Globus pallidus (tissue), 1 donor: ENCODE data around the gene TNXB.

Source experiments
- DNase-seq: peaks from one replicate; pipeline ENCODE4 v3.0.0-alpha.2; 2015; ENCODE audit warnings: low spot score

The TNXB gene, protein sequence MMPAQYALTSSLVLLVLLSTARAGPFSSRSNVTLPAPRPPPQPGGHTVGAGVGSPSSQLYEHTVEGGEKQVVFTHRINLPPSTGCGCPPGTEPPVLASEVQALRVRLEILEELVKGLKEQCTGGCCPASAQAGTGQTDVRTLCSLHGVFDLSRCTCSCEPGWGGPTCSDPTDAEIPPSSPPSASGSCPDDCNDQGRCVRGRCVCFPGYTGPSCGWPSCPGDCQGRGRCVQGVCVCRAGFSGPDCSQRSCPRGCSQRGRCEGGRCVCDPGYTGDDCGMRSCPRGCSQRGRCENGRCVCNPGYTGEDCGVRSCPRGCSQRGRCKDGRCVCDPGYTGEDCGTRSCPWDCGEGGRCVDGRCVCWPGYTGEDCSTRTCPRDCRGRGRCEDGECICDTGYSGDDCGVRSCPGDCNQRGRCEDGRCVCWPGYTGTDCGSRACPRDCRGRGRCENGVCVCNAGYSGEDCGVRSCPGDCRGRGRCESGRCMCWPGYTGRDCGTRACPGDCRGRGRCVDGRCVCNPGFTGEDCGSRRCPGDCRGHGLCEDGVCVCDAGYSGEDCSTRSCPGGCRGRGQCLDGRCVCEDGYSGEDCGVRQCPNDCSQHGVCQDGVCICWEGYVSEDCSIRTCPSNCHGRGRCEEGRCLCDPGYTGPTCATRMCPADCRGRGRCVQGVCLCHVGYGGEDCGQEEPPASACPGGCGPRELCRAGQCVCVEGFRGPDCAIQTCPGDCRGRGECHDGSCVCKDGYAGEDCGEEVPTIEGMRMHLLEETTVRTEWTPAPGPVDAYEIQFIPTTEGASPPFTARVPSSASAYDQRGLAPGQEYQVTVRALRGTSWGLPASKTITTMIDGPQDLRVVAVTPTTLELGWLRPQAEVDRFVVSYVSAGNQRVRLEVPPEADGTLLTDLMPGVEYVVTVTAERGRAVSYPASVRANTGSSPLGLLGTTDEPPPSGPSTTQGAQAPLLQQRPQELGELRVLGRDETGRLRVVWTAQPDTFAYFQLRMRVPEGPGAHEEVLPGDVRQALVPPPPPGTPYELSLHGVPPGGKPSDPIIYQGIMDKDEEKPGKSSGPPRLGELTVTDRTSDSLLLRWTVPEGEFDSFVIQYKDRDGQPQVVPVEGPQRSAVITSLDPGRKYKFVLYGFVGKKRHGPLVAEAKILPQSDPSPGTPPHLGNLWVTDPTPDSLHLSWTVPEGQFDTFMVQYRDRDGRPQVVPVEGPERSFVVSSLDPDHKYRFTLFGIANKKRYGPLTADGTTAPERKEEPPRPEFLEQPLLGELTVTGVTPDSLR (N-terminal part only)

DNA sequence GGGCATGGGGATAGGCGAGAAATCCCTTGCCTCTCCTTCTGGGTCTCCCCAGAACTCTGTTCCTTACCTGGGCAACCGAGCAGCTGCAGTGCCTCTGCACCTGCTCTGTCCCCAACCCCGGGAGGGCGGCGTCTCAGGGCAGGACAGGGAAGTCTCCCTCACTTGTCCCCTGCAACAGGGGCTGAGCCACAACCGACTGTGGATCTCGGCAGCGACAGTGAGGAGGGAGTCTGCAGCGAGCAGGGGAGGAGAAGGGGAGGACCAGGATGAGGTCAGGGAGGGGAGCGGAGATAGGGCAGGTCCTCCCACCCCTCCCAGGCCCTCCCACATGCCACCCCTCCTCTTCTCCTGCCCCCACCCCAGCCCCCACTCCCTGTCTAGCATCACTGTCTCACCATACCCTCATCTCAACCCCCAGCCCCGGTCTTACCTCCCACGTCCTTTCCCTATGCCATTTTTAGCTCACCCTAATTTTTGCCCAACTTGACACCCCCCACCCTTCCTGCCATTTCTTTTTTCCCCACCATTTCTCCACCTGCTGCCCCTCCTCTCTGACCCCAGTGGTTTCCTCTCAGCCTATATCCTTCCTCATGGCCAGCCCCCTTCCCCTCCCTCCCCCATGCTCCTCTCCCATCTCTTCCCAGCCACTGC lies at the start of gene TNXB:
TSS of gene TNXB (minus strand) at position 225 of the 651 bp plus-strand sequence. CDS start 11,140 bp downstream, outside the sequence.
- DNase-seq, result no peak

DNA sequence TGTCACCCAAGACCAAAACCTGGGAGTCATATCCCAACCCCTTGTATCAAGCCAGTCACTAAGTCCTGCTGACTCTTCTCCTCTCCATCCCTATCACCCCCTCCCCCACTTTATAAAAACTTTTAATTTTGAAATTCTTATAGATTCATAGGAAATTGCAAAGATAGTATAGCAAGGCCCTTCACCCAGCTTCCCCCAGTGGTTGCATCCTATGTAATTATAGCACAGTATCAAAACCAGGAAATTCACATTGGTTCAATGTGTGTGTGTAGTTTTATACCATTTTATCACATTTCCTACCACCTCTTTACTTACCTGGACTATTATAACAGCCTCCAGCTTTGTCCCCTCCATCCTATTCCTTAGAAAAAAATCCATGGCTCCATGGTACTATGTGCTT lies 48.9 kb upstream of the TNXB start:
- DNase-seq, result no peak

DNA sequence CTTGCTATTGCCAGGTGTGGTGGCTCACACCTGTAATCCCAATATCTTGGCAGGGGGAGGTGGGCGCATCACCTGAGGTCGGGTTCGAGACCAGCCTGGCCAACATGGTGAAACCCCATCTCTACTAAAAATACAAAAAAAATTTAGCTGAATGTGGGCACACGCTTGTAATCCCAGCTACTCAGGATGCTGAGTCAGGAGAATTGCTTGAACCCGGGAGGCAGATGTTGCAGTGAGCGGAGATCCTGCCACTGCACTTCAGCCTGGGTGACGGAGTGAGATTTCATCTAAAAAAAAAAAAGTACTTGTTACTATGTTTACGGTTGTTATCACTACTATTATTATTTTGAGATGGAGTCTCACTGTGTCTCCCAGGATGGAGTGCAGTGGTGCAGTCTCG lies 47.8 kb upstream of the TNXB start:
- DNase-seq, result no peak

DNA sequence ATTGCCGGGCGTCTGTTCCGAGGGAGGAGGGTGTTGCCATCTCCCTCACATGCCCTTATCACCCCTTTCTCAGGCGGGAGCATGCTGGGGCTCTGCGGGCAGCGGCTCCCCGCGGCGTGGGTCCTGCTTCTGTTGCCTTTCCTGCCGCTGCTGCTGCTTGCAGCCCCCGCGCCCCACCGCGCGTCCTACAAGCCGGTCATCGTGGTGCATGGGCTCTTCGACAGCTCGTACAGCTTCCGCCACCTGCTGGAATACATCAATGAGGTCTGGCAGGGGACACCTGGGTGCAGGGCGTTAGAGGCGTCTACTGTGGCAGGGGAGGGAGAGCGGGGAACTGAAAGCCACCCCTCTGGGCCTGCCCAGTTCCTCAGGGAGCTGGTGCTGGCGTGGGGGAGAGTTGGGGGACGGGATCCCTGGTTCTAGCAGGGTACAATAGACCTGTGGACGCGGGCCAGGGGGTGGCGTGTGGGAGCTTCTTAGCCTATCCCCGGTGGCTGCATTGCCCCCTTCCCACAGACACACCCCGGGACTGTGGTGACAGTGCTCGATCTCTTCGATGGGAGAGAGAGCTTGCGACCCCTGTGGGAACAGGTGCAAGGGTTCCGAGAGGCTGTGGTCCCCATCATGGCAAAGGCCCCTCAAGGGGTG lies 45.5 kb upstream of the TNXB start:
- peak; percentile 50 for DNase-seq

DNA sequence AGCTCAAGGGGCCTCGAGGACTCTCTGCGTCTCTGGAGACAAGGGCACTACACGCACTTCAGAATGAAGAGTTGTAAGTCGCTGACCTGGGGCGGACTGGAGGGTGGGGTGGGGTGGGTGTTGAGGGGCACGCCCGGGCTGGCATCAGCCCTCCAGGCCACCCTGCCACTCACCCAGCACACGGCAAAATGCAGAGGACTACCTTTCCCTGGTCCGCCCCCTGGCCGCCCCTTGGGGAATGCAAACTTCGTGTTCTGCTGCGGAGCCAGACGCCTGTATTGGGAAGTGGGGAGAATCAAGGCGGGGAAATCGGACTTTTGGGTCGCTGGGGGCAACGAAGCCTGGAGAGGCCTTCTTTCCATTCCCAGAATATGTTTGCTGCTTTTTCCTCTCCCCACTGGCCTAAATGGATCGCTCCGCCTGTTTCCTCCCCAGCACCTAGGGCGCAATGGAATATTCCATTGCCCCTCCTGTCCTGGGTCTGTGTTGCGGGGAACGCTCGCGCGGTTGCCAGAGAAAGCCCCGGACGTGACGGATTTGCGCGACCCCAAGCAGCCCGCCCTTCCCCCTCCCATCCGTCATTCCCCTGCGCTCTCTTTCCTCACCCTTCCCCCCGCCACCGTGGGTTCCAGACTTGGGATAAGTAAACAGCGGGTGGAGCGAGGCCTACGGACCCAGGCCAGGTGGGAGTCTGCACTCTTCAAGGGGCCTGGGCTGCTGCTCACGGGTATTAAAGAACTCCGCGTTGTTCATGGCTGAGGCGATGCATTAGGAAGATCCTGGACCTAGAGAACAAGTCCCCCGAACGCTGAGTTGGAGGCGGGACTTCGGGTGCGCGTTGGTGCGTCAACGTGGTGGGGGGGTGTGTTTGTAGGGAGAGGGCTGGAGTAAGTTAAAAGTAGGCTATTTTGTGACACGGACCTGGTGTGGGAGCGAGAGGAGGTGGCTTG lies 44.7 kb upstream of the TNXB start, which contains the start of gene PPT2:
TSS of gene PPT2 (plus strand) at position 578 of the 950 bp plus-strand sequence. CDS start 454 bp downstream, outside the sequence.
- peak; percentile 91 for DNase-seq

DNA sequence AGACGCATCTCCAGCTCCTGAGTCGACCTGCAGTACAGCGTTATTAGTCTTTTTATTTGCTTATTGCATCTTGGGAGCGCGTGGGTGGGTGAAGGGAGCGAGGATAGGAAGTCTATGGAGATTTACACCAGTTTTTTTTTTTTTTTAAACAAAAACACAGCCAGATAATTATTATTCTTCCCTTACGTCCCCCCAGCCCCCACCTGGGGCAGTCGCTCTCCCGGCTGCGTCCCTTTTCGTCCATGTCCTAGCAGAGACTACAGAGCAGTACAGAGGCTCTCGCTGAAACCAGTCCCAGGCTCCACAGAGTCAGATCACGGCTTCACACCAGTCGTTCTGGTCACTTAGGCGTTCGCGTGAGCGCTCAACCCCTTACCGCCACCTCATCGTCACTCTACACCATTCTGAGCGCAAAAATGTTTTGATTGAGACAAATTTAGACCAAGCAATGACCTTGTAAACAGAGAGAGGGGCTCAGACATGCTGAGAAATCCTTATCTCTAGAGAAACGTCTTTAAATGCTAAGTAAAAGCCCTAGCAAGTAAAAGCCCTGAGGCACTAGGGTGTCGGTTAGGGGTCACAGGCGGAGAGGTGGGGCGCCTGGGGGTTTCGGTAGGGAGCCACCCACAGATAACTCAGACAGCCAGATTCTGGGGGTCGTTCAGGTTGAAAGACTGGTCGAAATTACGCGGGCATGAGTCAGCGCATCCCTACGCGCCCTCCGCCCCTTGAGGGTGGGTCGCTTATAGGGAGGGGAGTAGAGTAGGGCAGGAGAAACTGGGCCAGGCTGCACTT lies 43.8 kb upstream of the TNXB start:
- DNase-seq, result peak; percentile 42

DNA sequence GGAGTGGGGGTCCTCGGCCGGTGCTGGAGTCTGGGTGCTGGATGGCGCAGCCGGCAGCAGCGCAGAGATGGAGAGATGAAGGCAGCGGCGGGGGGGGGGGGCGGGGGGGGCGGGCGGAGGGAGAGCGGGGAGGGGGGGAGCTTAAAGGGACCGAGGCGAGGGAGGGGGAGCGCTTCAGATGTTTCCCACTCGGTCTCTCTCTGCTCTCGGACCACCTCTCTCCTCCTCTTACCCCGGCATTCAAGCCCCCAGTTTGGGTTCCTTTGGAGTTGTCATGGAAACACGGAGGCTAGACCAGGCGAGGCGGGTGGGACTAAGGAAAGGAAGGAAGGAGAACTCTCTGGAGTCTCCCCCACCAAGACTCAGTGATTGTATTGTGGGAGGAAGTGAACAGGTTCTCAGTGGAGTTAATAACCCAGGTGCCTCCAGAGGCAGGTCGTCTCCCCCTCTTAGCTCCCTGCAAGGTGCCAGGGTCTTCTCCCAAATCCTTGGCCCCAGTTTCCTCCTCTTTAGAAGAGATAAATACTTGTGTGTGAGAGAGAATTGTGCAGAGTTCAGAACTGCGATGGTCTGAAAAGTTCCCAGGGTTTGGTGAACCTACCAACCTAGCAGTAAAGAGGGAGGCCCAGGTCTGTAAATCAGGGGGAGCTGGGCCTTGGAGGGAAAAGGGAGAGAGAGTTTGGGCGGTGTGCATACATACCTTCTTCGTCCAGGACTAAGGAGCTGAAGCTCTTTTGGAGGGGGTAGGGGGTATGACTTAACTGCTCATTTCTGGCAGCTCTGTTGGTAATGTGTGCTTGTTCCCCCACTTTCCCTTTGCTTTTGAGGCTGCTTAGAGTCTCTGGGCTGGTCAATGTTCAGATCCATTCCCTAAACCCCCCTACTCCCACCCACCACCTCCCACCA lies 43.0 kb upstream of the TNXB start, which contains the start of gene PRRT1:
TSS of gene PRRT1 (minus strand) at position 77 of the 906 bp plus-strand sequence. CDS start 112 bp downstream, outside the sequence.
- DNase-seq, result peak; percentile 30

DNA sequence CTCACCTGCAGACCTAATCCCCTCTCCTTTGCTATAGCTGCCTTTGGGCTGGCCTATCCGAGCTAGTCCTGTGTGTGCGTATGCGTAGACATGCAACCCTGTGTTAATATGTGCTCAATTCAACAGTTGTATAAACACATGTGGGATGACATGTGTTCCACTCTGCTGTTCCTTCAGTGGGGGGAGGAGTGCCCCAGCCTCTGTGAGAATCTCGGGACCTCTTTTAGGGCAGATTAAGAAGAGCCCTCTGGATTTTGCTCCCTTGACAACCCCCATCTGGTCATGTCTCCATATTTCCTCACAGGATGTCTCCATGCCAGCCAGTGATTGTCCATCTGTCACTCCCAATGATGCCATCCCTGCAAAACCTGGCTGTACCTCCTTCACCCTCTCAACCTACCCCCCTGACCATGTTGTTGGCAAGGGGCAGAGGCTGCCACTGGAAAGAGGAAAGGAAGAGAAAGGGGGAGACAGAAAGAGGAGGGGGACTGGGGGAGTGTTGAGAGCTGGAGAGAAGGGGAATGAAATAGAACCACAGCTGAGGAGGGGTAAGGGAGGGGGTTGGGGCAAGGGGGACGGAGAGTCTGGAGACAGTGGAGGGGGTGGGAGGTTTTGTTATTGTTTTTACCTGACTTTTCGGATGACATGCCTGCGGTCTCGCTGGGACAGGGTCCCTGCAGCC lies 42.2 kb upstream of the TNXB start:
- DNase-seq, result peak; percentile 29

DNA sequence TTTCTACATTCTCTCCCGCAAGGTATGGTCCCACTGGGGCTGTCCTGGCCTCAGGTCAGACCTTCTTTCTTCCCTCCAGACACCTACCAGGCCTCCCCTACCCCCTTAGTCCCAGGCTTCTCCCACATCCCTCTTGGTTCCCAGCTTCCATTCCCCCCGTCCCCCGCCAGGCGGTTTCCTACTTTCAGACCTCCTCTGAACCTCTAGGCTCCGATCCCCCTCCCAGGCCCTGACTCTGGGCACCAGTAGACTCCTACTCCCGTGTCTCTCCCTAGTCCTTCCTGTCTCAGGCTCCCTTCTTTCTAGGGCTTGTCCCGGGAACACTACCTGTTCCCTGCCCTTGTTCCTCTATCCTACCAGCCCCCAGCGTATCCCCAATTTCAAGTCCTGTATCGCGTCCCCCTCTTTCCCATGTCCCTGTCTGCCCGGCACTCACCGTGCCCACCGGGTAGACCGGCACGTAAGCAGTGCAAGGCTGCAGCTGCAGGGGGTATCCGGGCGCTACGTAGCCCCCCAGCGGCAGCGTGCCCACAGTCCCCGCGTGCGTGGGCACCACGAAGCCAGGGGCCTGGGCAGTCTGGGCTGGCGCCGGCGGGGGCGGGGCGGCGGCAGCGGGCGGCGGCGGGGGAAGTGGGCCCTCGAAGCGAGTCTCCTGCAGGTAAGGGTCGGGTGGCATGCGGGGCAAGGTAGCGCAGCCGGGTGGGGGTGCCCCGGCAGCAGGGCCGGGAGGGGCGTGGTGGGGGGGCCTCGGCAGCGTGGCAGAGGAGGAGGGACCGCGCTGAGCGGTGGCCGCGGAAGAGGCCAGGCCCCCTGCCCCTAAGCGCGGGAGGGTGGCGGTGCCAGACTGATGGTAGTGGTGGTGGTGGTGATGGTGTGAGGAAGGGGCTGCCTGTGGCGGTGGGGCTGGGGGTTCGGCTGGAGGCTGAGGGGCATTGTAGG lies 41.1 kb upstream of the TNXB start:
- no peak for DNase-seq

DNA sequence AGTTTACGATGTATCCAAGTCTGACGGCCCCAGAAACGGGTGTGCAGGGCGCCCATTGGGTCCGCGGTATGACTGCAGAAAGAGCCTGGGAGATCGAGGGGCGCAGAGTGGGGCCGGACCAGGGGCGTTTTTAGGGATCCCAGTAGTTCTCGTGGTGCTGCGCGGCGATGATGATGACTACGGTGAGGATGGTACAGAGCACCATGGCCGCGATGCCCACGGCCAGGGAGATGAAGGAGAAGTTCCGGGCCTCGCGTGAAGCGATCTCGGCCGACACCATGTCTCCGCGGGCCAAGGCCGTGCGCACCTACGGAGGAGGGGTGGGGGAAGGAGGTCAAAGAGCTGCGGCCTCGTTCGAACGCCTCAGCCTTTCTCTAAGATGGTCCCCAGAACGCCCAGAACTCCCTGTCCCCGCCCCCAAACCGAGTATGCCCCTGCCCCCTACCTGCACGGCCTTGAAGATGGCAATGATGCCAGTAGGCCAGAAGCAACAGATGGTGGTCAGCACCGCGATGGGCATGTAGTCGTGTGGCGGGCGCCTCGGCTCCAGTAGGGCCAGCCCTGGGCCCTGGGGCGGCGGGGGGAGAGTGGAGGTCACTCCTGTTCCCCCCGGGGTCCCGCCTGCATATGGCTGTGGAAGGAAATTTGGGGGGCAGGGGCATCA lies 40.1 kb upstream of the TNXB start:
- no peak for DNase-seq

DNA sequence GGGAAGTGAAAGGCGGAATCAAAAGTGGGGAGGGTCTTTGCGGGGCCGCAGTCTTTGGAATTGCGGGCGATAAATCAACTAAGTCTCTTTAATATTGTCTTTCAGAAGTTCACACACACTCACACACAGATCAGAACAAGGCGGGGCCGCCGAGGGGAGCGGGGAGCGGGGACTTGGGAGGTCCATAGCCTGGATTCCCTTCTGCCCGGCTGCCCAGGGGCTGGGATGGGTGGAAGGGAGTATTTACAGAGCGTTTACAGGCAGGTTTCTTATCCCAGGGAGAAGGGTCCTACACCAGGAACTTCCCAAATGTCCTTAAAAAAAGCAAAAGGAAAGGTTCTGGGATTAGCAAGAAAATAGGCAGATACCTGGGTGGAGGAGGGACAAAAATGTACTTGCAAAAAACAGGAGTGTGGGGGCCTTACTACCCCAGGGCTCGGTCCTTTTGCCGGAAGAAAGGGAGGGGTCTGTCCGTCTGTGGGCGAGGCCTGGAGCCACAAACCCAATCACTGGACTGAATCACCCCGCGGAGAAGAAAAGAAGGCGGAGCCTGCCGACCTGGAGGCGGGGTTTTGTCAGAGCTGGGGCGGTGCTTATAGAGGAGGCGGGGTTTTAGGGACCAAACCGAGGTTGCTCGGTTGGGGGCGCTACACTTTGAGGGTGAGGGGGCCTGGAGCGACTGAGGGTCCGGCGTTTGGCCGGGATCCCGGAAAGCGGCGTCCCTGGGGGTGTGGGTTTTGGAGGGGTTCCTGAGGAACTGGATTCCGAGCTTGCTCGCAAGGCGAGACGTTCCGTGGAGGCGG lies 39.4 kb upstream of the TNXB start:
- DNase-seq, result peak; percentile 23

DNA sequence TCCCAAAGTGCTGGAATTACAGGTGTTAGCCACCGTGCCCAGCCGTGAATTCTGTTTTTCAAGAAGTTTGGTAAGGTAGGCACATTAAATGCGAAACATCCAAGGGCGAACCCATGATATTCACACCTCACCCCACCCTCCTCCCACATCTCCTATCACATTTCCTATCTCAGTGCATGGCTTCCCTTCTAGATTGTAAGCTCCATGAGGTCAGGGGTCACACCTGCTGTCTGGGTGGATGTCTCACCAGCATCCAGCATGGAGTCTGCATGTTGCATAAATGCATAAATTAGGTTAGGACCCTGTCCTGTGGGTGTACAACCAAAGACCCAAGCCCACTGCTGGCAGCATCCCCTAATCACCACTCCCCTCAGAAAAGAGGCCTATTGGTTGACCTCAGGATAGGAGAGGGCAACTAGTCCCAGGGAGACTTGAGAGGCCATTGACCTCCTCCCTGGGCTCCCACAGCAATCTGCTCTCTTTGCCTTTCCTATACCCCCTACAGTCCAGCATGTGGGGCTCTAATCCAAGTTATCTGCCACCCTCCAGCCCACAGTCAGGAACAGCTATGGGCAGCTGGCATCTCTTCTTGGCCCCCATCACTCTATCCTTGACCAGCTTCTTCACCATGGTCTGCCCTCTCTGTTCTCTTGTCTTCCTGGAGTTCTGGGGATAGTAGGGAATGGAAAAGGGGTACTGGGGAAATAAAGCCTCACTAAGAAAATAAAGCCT lies 38.4 kb upstream of the TNXB start:
- no peak for DNase-seq

DNA sequence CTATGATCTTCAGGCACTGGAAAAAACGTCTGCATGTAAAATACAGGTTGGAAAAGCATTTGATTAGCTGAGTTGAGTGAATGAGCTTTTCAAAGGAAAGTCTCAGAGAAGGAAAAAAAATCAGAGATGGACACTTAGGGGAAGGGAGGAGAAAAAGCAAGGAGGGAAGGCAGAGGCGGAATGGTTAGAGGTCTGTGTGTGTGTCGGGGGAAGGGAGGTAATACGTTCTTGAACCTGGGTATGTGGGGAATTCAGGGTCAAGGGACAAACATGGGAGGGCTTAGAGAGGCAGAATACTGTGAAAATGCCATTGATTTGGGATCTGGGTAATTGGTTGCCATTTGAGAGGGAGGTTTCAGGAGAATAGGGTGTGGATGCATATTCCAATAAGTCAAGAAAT lies 37.5 kb upstream of the TNXB start:
- DNase-seq, result no peak

DNA sequence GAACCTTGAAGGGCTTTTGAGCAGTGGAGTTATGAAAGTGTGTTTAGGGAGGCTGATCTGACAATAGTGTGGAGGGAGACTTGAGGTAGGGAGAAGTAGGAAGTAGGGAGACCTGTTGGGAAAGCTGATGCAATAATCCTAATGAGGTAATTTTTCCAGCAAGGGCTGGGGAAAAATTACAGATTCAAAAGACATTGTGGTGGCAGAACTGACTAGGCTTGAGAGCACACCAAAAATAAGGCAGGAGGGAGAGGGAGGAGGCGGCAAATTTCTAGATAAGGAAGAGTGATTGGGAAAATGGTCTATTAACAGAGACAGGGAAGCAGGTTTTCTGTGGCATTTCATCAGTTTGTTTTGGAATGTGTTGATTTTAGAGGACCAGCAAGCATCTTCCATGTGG lies 37.1 kb upstream of the TNXB start:
- no peak for DNase-seq
